Measurements from ENCODE around the gene PEMT. TPM values are rescaled to one million over a fixed set of nuclear protein-coding genes. Genes with fewer than 3 reads are reported as not detected.

PEMT gene
- total and polyA plus RNA-seq, 9 of the 15 experiments (the other 6 are each of a cell fraction or from before 2014, with no cell fraction given), result 1.4 to 36.4 (median 13.6) TPM

GRCh38 chr17:17591355-17592298, at the start of gene PEMT (continued):
- TF ChIP-seq, protein P1, sequence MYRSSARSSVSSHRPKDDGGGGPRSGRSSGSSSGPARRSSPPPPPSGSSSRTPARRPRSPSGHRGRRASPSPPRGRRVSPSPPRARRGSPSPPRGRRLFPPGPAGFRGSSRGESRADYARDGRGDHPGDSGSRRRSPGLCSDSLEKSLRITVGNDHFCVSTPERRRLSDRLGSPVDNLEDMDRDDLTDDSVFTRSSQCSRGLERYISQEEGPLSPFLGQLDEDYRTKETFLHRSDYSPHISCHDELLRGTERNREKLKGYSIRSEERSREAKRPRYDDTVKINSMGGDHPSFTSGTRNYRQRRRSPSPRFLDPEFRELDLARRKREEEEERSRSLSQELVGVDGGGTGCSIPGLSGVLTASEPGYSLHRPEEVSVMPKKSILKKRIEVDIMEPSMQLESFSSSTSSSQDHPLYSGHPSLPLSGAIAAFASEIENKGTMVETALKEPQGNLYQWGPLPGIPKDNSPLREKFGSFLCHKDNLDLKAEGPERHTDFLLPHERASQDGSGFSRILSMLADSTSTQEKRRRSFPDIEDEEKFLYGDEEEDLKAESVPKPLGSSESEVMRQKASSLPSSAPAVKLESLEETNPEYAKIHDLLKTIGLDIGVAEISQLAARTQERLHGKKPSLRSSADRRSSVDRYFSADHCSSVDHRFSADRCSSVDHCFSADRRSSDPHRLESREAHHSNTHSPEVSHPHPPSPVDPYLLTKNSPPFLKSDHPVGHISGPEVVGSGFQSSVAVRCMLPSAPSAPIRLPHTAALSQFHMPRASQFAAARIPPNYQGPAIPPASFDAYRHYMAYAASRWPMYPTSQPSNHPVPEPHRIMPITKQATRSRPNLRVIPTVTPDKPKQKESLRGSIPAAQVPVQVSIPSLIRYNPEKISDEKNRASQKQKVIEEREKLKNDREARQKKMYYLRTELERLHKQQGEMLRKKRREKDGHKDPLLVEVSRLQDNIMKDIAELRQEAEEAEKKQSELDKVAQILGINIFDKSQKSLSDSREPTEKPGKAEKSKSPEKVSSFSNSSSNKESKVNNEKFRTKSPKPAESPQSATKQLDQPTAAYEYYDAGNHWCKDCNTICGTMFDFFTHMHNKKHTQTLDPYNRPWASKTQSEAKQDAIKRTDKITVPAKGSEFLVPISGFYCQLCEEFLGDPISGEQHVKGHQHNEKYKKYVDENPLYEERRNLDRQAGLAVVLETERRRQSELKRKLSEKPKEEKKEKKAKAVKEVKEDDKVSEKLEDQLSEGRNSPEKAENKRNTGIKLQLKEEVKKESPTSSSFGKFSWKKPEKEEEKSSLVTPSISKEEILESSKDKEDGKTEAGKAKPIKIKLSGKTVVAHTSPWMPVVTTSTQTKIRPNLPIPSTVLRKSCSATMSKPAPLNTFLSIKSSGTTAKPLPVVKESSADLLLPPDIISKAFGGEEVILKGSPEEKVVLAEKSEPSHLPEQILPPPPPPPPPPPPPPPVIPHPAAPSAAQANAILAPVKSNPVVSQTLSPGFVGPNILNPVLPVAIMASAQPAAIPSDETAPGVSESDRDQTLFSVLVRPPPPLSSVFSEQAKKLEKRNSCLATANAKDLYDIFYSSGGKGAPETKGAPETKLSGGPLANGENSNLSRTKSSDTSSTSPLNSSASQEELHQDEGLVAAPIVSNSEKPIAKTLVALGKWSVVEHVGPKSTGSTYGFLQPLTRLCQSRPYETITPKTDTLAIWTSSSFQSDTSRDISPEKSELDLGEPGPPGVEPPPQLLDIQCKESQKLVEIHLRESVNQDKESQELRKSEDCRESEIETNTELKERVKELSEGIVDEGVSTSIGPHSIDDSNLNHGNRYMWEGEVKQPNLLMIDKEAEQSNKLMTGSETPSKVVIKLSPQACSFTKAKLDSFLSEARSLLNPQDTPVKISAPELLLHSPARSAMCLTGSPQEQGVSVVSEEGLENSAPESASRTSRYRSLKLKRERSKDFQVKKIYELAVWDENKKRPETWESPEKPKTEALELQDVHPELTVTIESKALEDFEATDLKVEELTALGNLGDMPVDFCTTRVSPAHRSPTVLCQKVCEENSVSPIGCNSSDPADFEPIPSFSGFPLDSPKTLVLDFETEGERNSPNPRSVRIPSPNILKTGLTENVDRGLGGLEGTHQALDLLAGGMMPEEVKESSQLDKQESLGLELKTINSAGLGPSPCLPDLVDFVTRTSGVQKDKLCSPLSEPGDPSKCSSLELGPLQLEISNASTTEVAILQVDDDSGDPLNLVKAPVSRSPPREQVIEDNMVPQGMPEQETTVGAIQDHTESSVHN (IDR thresholded peaks at IDR 0.05; ENCODE audit: borderline replicate concordance in 1 of 2, low read depth in 1 of 2), result no peak
- TF ChIP-seq ELK1 (CRISPR knock-in tag; IDR thresholded peaks at IDR 0.05) (no peak), GTF2E2 (tag; IDR thresholded peaks at IDR 0.05) (0 out of 2 replicates have a peak, but pooled peaks have one; percentile 48), TOE1 (IDR thresholded peaks at IDR 0.05; ENCODE audit: borderline replicate concordance) (peak; percentile 78; the same call in 1 of the 2 replicates), TOE1 (CRISPR knock-in tag; IDR thresholded peaks at IDR 0.05; ENCODE audit: borderline replicate concordance, low read depth) (no peak), SMARCC2 (IDR thresholded peaks at IDR 0.05; ENCODE audit: low read depth) (no peak), SFPQ (IDR thresholded peaks at IDR 0.05; ENCODE audit: low read depth, low read length) (no peak), NFE2 (IDR thresholded peaks at IDR 0.05; ENCODE audit: low read depth) (peak; percentile 7; the same call in 1 of the 2 replicates), NFRKB (IDR thresholded peaks at IDR 0.05; ENCODE audit: low read depth) (no peak; the same call in 1 of the 2 replicates), CTCF (IDR thresholded peaks at IDR 0.05 in 2 of 3, conservative IDR thresholded peaks at IDR 0.05 in 1 of 3; ENCODE audit: insufficient read depth in 2 of 3, low read depth in 1 of 3, low read length in 3 of 3) (no peak), NR2C1 (IDR thresholded peaks at IDR 0.05) (peak; percentile 90), NR2C1 (tag; IDR thresholded peaks at IDR 0.05) (peak; percentile 95)

All from K562 (cell line).